ENCODE results near the gene HM13. TPM values are rescaled to one million over a fixed set of nuclear protein-coding genes. Genes with fewer than 3 reads are reported as not detected.
"Not testable (repeated sequence)": the region's sequence is repeated elsewhere in the genome, so short reads cannot be mapped to it uniquely, and the experiment has no call there.

HM13 gene
- total RNA-seq, 6 experiments from 2014 or later: 265 to 332 (median 284) TPM

DNA sequence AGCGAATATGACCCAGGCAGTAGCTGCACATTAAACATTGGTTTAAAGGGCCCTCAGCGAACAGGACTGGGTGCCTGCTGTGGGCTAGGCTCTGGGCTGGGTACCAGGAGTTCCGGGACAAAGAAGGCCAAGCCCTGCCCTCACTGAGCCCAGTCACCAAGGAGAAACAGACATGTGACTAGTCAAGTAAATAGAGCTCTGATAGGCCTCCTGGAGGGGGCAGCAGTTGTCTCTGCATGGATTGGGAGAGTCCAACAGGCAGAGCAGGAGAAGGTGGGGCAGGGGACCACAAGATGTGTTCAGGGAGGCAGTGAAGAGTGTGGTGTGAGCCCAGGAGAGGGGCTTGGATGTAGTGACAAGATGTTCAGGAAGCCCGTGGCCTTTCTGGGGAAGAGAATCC, 3.1 kb downstream of the HM13 start:
- no peaks in the 10 kb centered on the region for H3K9me3 Mint-ChIP-seq
- peak; percentile 59 for DNase-seq
- H3K4me1 Mint-ChIP-seq (ENCODE audit: low read depth): peaks cover 32% of the 10 kb centered on the region

DNA sequence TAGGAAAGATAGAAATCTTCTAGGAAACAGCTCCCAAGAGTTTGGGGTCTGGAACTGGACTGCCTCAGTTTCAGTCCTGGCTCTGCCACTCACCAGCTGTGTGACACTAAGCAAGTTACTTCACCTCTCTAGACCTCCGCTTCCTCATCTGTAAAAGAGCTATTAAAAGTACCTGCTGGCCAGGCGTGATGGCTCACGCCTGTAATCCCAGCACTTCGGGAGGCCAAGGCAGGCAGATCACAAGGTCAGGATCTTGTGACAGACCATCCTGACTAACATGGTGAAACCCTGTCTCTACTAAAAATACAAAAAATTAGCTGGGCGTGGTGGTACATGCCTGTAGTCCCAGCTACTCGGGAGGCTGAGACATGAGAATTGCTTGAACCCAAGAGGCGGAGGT, 7.0 kb downstream of the HM13 start:
- H3K4me3 Mint-ChIP-seq: not testable (repeated sequence)
- H3K27ac Mint-ChIP-seq: peak overlapping the region; percentile 21; the same call in 1 of the 2 replicates

More for the DNA sequence above, 3.1 kb downstream of the HM13 start:
- Mint-ChIP-seq H3K36me3 (ENCODE audit: low read depth) (peaks cover 12% of the 10 kb centered on the region), H3K4me3 (no peak overlapping the region), H3K27me3 (ENCODE audit: insufficient read depth) (no peaks in the 10 kb centered on the region), H3K27ac (no peak overlapping the region)
- TF ChIP-seq, protein P1, sequence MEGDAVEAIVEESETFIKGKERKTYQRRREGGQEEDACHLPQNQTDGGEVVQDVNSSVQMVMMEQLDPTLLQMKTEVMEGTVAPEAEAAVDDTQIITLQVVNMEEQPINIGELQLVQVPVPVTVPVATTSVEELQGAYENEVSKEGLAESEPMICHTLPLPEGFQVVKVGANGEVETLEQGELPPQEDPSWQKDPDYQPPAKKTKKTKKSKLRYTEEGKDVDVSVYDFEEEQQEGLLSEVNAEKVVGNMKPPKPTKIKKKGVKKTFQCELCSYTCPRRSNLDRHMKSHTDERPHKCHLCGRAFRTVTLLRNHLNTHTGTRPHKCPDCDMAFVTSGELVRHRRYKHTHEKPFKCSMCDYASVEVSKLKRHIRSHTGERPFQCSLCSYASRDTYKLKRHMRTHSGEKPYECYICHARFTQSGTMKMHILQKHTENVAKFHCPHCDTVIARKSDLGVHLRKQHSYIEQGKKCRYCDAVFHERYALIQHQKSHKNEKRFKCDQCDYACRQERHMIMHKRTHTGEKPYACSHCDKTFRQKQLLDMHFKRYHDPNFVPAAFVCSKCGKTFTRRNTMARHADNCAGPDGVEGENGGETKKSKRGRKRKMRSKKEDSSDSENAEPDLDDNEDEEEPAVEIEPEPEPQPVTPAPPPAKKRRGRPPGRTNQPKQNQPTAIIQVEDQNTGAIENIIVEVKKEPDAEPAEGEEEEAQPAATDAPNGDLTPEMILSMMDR (IDR thresholded peaks at IDR 0.05): peak; percentile 67

DNA sequence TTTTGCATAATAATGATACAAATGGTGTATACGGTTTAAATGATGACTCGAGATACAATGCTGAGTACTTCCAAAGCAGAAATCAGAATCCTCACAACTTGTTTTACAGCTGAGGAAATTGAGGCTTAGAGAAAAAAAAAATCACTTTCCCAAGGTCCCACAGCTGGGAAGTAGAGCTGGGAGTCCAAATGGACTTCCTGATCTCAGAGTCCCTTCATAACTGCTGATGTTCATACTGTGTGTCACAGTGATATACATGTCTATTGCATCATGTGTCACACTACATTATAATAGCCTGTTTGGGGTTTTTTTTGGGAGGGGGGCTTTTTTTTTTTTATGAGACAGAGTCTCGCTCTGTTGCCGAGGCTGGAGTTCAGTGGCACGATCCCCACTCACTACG, 8.5 kb downstream of the HM13 start:
- DNase-seq: no peak
- Mint-ChIP-seq H3K27ac (peak overlapping the region; percentile 61), H3K9me3 (no peaks in the 10 kb centered on the region), H3K4me3 (no peak overlapping the region), H3K4me1 (ENCODE audit: low read depth) (peaks cover 56% of the 10 kb centered on the region), H3K36me3 (ENCODE audit: low read depth) (peaks cover 26% of the 10 kb centered on the region), H3K27me3 (ENCODE audit: insufficient read depth) (no peaks in the 10 kb centered on the region)
- TF ChIP-seq, protein P1 (IDR thresholded peaks at IDR 0.05): no peak

More for the DNA sequence above, 7.0 kb downstream of the HM13 start:
- Mint-ChIP-seq H3K36me3 (ENCODE audit: low read depth) (peaks cover 19% of the 10 kb centered on the region), H3K4me1 (ENCODE audit: low read depth) (peaks cover 56% of the 10 kb centered on the region)
- H3K9me3 Mint-ChIP-seq; H3K27me3 Mint-ChIP-seq (ENCODE audit: insufficient read depth); DNase-seq: not testable (repeated sequence)

DNA sequence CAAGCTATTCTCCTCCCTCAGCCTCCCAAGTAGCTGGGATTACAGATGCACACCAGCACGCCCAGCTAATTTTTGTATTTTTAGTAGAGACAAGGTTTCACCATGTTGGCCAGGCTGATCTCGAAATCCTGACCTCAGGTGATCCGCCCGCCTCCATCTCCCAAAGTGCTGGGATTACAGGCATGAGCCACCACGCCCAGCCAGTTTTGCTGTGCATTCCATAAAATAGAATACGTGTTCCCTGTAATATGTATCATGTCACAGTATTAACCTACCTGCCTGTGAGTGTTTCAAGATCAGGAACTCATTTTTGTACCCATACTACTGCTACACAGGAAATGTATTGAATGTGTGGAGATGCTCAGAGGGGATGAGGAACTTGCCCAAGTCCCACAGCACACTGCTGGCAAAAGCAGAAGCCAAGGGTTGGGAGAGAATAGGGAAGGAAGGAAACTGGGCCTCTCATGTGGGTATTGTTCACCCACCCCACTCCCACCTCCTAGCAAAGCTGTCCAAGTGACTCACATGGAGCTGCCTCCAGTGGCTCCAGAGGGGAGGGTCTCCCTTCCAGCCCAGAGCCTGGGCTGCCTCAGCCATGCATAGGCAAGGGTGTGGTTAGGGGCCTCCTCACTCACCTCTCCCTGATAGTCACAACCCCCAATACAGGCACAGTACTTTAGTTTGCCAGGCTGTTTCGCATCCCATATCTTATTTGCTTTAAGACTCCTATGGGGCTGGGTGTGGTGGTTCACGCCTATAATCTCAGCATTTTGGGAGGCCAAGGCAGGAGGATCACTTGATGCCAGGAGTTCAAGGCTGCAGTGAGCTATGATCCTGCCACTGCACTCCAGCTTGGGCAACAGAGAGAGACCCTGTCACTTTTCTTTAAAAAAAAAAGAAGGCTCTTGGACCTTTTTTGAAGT, 9.4 kb downstream of the HM13 start:
- H3K9me3 Mint-ChIP-seq: no peaks in the 10 kb centered on the region
- peaks cover 26% of the 10 kb centered on the region for H3K36me3 Mint-ChIP-seq (ENCODE audit: low read depth)
- H3K27me3 Mint-ChIP-seq (ENCODE audit: insufficient read depth): no peaks in the 10 kb centered on the region
- DNase-seq: no peak
- H3K27ac Mint-ChIP-seq: peak overlapping the region; percentile 56
- TF ChIP-seq, protein P1 (IDR thresholded peaks at IDR 0.05): no peak
- H3K4me1 Mint-ChIP-seq (ENCODE audit: low read depth): peaks cover 56% of the 10 kb centered on the region
- no peak overlapping the region for H3K4me3 Mint-ChIP-seq

DNA sequence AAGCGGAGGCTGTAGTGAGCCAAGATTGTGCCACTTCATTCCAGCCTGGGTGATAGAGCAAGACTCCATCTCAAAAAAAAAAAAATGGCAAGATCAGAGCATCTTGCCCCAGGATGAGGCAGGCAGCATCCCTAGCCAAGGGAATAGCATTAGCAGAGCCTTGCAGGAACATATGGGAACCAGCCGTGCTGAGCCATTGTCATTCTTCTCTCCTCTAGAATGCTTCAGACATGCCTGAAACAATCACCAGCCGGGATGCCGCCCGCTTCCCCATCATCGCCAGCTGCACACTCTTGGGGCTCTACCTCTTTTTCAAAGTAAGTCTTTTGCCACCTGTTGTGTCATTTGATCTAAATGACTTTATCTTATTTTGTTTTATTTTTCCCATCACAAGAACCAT, 13.0 kb downstream of the HM13 start:
- Mint-ChIP-seq H3K36me3 (ENCODE audit: low read depth) (peaks cover 20% of the 10 kb centered on the region), H3K27me3 (ENCODE audit: insufficient read depth) (no peaks in the 10 kb centered on the region), H3K9me3 (no peaks in the 10 kb centered on the region), H3K4me1 (ENCODE audit: low read depth) (peaks cover 26% of the 10 kb centered on the region), H3K27ac (peak overlapping the region; percentile 29; the same call in 1 of the 2 replicates), H3K4me3 (no peak overlapping the region)
- TF ChIP-seq, protein P1 (IDR thresholded peaks at IDR 0.05): no peak
- DNase-seq: no peak

DNA sequence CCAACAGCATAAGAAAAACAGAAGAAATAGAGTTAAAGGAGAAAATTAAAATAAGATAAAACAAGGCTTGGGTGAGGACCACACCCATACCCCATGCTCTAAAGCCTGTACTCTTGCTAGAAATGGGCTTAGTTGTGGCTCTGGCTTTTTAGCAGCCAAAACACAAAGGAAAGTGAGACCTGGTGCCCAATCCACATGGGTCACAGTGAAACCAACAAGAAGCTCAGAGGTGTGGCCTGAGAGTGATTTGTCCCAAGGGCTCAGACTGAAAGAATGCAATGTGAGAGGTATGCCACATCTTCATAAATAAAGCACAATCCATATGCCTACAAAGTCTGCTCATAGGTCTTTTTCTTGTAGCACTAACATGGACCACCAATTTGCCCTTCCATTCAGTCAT, 21.1 kb downstream of the HM13 start:
- TF ChIP-seq, protein P1 (IDR thresholded peaks at IDR 0.05): no peak
- Mint-ChIP-seq H3K36me3 (ENCODE audit: low read depth) (peaks cover 59% of the 10 kb centered on the region), H3K4me3 (no peak overlapping the region), H3K27ac (no peak overlapping the region), H3K9me3 (no peaks in the 10 kb centered on the region), H3K4me1 (ENCODE audit: low read depth) (peaks cover 62% of the 10 kb centered on the region), H3K27me3 (ENCODE audit: insufficient read depth) (no peaks in the 10 kb centered on the region)
- no peak for DNase-seq
